ENCODE data around the gene PLEKHA6. TPM values are rescaled to one million over a fixed set of nuclear protein-coding genes. Genes with fewer than 3 reads are reported as not detected.

The PLEKHA6 gene
- total RNA-seq, 1 experiment from 2014 or later: 1.2 TPM

Other genes starting within 250 kb of the PLEKHA6 start
- 9.4 and 10.8 TPM in 2 replicates for gene ETNK2, start 207.9 kb downstream of the PLEKHA6 start, total RNA-seq (2014; rRNA removed; shearing (Covaris generic))
- gene REN, start 193.6 kb downstream of the PLEKHA6 start, total RNA-seq (2014; rRNA removed; shearing (Covaris generic)): not detected in 2 replicates
- not detected in 2 replicates for gene KISS1, start 163.4 kb downstream of the PLEKHA6 start, total RNA-seq (2014; rRNA removed; shearing (Covaris generic))
- gene GOLT1A, start 145.9 kb downstream of the PLEKHA6 start, total RNA-seq (2014; rRNA removed; shearing (Covaris generic)): not detected in 2 replicates
- gene PPP1R15B, start 51.9 kb upstream of the PLEKHA6 start, total RNA-seq (2014; rRNA removed; shearing (Covaris generic)): 67.6 and 71.4 TPM in 2 replicates
- gene PIK3C2B, start 134.9 kb upstream of the PLEKHA6 start, total RNA-seq (2014; rRNA removed; shearing (Covaris generic)): 2.4 and 3.6 TPM in 2 replicates
- 26.6 and 41.2 TPM in 2 replicates for gene MDM4, start 156.5 kb upstream of the PLEKHA6 start, total RNA-seq (2014; rRNA removed; shearing (Covaris generic))

All from SJCRH30 (cell line).